ENCODE measurements around the gene RCAN2. TPM values are rescaled to one million over a fixed set of nuclear protein-coding genes. Genes with fewer than 3 reads are reported as not detected.

Gene RCAN2
- total RNA-seq, 1 experiment from 2014 or later, result 0.44 TPM

DNA sequence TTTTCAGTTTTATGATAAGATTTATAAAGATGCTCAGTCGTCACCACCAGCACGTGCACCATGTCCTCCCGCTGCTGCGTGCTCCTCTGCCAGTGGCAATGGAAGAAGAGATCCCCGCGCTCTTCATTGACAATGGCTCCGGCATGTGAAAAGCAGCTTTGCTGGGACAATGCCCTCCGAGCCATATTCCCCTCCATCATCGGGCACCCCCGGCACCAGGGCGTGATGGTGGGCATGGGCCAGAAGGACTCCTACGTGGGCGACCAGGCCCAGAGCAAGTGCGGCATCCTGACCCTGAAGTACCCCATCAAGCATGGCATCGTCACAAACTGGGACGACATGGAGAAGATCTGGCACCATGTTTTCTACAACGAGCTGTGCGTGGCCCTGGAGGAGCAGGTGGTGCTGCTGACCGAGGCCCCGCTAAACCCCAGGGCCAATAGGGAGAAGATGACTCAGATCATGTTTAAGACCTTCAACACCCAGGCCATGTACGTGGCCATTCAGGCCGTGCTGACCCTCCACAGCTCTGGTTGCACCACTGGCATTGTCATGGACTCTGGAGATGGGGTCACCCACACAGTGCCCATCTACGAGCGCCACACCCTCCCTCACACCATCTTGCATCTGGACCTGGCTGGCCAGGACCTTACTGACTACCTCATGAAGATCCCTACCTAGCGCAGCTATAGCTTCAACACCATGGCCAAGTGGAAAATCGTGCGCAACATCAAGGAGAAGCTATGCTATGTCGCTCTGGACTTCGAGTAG lies 286.2 kb downstream of the RCAN2 start:
- no peaks in the 10 kb centered on the region for H3K9me3 ChIP-seq (ENCODE audit: insufficient read depth, low read depth)
- H3K4me2 ChIP-seq, result no peak overlapping the region
- intact Hi-C loops (cut with micrococcal nuclease; ENCODE audit: unreplicated experiment), result no loop called here
- no peak for TF ChIP-seq EZH2 (IDR thresholded peaks at IDR 0.05; ENCODE audit: low read depth)
- TF ChIP-seq, protein P1, sequence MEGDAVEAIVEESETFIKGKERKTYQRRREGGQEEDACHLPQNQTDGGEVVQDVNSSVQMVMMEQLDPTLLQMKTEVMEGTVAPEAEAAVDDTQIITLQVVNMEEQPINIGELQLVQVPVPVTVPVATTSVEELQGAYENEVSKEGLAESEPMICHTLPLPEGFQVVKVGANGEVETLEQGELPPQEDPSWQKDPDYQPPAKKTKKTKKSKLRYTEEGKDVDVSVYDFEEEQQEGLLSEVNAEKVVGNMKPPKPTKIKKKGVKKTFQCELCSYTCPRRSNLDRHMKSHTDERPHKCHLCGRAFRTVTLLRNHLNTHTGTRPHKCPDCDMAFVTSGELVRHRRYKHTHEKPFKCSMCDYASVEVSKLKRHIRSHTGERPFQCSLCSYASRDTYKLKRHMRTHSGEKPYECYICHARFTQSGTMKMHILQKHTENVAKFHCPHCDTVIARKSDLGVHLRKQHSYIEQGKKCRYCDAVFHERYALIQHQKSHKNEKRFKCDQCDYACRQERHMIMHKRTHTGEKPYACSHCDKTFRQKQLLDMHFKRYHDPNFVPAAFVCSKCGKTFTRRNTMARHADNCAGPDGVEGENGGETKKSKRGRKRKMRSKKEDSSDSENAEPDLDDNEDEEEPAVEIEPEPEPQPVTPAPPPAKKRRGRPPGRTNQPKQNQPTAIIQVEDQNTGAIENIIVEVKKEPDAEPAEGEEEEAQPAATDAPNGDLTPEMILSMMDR (conservative IDR thresholded peaks at IDR 0.05), result no peak
- no peaks in the 10 kb centered on the region for H4K20me1 ChIP-seq (ENCODE audit: insufficient read depth)
- BruUV-seq (replicated peaks), result no TSS peak
- no peaks in the 10 kb centered on the region for H3K79me2 ChIP-seq (ENCODE audit: low read depth)
- no peak overlapping the region for H2AFZ ChIP-seq
- DNase-seq, result no peak
- ChIA-PET CTCF (interaction anchor here (0.7 kb wide), 1 partner anchor 26 kb away, joined by 10 read pairs; no protein-coding TSS in a partner anchor), POLR2A (ENCODE audit: unreplicated experiment) (no interaction called here)
- no peaks in the 10 kb centered on the region for H3K4me1 ChIP-seq (replicated peaks; ENCODE audit: insufficient read depth)
- no peaks in the 10 kb centered on the region for H3K9me2 ChIP-seq (ENCODE audit: insufficient read depth)
- H3K27ac ChIP-seq, result no peak overlapping the region
- no peak overlapping the region for H3K4me3 ChIP-seq
- peaks cover 13% of the 10 kb centered on the region; the same call in 1 of the 2 replicates for H3K27me3 ChIP-seq (ENCODE audit: insufficient read depth, low read depth)
- H3F3A ChIP-seq (ENCODE audit: insufficient read depth, low read depth), result no peaks in the 10 kb centered on the region
- no peaks in the 10 kb centered on the region for H3K36me3 ChIP-seq (ENCODE audit: low read depth)

DNA sequence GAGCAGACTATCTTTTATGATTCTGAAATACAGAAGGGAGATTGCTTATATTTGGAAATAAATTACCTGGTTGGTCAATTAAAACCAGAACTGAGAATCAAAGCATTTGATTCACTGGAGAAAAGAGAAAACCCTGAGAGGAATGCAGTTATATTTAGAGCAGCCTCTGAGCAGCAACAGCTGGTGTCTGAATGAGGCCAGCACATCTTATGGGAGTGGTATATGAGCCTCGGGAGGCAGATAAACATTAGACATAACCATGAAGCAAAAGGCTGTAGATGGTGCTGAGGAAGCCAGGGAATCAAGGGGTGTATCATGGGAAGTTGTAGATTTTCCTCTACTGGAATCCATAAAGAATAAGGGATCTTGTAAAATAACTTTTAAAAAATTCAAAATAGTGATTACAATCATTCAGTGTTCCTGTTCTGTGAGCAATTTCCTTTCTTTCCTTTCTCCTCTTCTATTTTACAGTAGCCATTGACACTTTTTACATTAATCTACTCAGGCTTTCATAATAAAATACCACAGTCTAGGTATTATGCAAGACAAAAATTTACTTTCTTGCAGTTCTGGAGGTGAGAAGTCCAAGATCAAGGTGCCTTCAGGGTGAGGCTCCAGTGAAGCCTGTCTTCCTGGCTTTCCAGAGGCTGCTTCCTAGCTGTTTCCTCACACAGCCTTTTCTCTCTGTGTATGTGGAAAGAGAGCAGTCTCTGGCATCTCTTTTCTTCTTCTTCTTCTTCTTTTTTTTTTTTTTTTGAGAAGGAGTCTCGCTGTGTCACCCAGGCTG lies 287.7 kb downstream of the RCAN2 start:
- Histone ChIP-seq H3K79me2 (ENCODE audit: low read depth) (no peaks in the 10 kb centered on the region), H3K4me2 (no peak overlapping the region), H3K9me3 (ENCODE audit: insufficient read depth, low read depth) (no peaks in the 10 kb centered on the region), H3F3A (ENCODE audit: insufficient read depth, low read depth) (no peaks in the 10 kb centered on the region), H3K4me1 (replicated peaks; ENCODE audit: insufficient read depth) (no peaks in the 10 kb centered on the region), H3K27ac (no peak overlapping the region), H4K20me1 (ENCODE audit: insufficient read depth) (no peaks in the 10 kb centered on the region), H2AFZ (no peak overlapping the region), H3K27me3 (ENCODE audit: insufficient read depth, low read depth) (peaks cover 25% of the 10 kb centered on the region), H3K9me2 (ENCODE audit: insufficient read depth) (no peaks in the 10 kb centered on the region), H3K4me3 (no peak overlapping the region), H3K36me3 (ENCODE audit: low read depth) (no peaks in the 10 kb centered on the region)
- POLR2A ChIA-PET (ENCODE audit: unreplicated experiment), result no interaction called here
- DNase-seq, result no peak
- CTCF ChIA-PET, result no interaction called here
- BruUV-seq (replicated peaks), result no TSS peak
- intact Hi-C loops (cut with micrococcal nuclease; ENCODE audit: unreplicated experiment), result no loop called here
- TF ChIP-seq, protein P1 (conservative IDR thresholded peaks at IDR 0.05), result no peak

DNA sequence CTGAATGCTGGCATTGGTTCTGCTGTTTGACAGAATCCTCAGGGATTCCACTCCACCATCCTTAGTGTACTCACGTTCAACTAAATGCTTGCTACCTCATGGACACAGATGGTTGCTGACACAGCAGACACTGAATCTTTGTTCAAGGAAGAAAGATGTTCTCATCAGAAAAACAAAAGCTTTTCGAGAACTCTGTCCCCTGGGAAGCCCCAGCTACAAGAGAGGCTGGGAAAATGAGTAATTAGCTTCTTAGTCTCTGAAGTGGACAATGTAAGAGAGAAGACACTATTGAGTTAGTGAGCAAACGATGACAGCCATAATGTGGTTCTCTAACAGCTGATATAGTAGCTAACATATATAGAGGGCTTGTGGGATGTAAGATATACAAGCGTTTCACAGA lies 289.5 kb downstream of the RCAN2 start:
- H2AFZ ChIP-seq, result no peak overlapping the region
- H3K4me3 ChIP-seq, result no peak overlapping the region

More for the DNA sequence above, 289.5 kb downstream of the RCAN2 start:
- Histone ChIP-seq H3K9me3 (ENCODE audit: insufficient read depth, low read depth) (no peaks in the 10 kb centered on the region), H3K9me2 (ENCODE audit: insufficient read depth) (no peaks in the 10 kb centered on the region), H3K4me1 (replicated peaks; ENCODE audit: insufficient read depth) (no peaks in the 10 kb centered on the region), H3K36me3 (ENCODE audit: low read depth) (no peaks in the 10 kb centered on the region), H3K27me3 (ENCODE audit: insufficient read depth, low read depth) (peaks cover 25% of the 10 kb centered on the region), H3K27ac (no peak overlapping the region), H4K20me1 (ENCODE audit: insufficient read depth) (no peaks in the 10 kb centered on the region), H3K4me2 (no peak overlapping the region), H3K79me2 (ENCODE audit: low read depth) (no peaks in the 10 kb centered on the region), H3F3A (ENCODE audit: insufficient read depth, low read depth) (no peaks in the 10 kb centered on the region)
- intact Hi-C loops (cut with micrococcal nuclease; ENCODE audit: unreplicated experiment), result no loop called here
- no TSS peak for BruUV-seq (replicated peaks)
- ChIA-PET POLR2A (ENCODE audit: unreplicated experiment) (no interaction called here), CTCF (no interaction called here)
- no peak for DNase-seq
- TF ChIP-seq, protein P1 (conservative IDR thresholded peaks at IDR 0.05), result no peak
- no peak for TF ChIP-seq EZH2 (IDR thresholded peaks at IDR 0.05; ENCODE audit: low read depth)

Measured in PC-9 (cell line).